Measurements from ENCODE around the gene EIF3K.
A peak's percentile ranks its signal among the peaks of the same experiment; 100 is the strongest.
"Not testable (repeated sequence)": the region's sequence is repeated elsewhere in the genome, so short reads cannot be mapped to it uniquely, and the experiment has no call there.

EIF3K gene

GRCh38 chr19:38618590-38619360 is at the start of gene EIF3K:
TSS of gene EIF3K (plus strand) at chr19:38619188. CDS start at chr19:38619269, 81 bp downstream.
- DNase-seq = peak; percentile 98

- peak; percentile 29 for DNase-seq
These were observed 49.5 kb upstream of the EIF3K start for GRCh38 chr19:38569368-38569983.

GRCh38 chr19:38571682-38572081 is 47.3 kb upstream of the EIF3K start:
- no peak for DNase-seq

DNA sequence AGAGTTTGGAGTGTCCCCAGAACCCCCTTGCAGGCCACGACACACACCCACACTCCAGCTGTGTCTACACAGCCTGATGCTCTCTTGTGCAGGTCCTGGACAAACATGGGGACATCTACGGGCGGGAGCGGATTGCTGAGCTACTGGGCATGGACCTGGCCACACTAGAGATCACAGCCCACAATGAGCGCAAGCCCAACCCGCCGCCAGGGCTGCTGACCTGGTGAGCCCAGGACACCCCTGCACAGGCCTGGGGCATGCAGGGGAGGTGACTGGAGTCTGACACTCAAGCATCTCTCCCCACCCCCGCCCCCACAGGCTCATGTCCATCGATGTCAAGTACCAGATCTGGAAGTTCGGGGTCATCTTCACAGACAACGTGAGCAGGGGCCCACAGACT is 41.2 kb upstream of the EIF3K start:
- no peak for DNase-seq

DNA sequence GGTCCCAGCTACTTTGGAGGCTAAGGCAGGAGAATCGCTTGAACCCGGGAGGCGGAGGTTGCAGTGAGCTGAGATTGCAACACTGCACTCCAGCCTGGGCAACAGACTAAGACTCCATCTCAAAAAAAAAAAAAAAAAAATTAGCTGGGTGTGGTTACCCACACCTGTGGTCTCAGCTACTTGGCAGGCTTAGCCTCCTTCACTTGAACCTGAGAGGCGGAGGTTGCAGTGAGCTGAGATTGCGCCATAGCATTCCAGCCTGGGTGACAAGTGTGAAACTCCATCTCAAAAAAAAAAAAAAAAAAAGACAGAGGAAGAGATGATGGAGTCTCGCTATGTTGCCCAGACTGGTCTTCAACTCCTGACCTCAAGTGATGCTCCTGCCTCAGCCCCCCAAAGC is 39.7 kb upstream of the EIF3K start:
- DNase-seq = not testable (repeated sequence)

DNA sequence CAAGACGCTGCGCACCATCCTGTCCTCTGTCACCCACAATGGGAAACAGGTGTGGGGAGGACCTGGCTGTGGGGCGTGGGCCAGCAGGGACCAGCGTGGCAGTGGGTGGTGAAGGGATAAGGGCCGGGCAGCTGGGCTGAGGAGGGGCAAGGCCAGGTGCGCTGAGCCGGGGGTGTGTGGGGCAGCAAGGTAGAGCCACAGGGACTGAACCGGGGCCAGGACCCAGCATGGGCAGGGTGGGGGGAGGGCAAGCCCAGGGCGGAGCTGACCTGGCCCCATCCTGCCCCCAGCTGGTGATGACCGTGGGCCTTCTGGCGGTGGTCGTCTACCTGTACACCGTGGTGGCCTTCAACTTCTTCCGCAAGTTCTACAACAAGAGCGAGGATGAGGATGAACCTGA is 38.9 kb upstream of the EIF3K start:
- DNase-seq = no peak

DNA sequence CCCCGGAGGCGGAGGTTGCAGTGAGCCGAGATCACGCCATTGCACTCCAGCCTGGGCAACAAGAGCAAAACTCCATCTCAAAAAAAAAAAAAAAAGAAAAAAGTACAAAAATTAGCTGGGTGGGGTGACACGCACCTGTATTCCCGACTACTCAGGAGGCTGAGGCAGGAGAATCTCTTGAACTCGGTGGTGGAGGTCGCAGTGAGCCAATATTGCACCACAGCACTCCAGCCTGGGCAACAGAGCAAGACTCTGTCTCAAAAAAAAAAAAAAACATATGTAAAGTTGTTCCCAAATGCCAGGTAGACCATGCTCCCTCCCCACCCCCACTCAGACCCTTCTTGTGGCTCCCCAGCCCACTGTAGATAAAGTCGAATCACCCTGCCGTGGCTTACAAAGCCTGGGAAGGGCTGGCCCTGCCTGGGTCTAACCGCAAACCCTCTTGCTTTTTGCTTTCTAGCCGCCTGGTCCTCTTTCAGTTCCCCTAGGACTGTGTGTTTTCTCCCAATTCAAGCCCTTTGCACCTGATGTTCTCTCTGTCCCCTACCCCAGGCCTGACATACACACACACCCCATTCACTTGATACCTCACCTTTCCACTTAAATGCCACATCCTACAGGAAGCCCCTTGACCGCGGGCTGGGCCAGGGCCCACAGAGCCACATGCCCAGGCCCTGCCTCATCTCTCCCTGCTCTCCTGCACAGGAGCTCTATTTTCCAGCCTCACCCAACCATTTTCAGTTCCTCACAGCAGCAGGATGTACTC is 35.6 kb upstream of the EIF3K start:
- no peak for DNase-seq

DNA sequence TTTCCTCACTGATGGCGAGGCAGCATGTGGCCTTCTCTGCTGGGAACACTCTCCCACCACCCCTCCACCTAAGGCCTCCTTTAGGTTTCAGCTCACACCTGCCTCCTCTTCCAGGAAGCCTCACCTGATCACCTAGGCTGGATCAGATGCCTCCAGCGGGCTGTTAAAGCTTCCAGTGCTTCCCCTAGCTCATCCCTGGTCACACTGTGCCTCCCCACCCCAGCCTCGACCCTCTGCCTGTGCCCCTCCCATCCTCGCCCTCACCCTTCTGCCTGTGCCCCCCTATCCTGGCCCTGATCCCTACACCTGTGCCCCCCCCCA is 35.0 kb upstream of the EIF3K start:
- no peak for DNase-seq

- DNase-seq = no peak
These were observed 31.4 kb upstream of the EIF3K start for GRCh38 chr19:38587562-38587961.

GRCh38 chr19:38588041-38588440 is 30.9 kb upstream of the EIF3K start:
- DNase-seq = no peak

GRCh38 chr19:38592940-38593339 is 26.0 kb upstream of the EIF3K start:
- no peak for DNase-seq

GRCh38 chr19:38596057-38596981 is 22.7 kb upstream of the EIF3K start:
- peak; percentile 31 for DNase-seq

DNA sequence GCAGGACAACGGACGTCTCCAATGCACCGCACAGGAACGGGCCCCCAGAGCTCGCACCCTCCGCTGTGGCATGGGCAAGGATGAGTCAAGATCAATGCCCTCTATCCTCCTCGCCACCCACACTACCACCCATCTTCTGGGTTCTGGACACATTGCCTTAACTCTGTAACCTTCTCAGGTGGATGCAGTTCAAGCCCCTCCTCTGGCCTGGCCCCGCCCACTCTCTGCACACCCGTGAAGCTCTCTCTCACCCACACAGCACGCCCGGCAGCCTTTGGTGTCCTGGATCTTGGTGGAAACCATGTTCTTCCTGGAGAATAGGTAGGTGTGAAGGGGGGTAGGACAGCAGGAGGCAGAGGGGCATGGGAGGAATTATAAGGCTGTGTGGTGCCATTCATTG is 21.9 kb upstream of the EIF3K start:
- DNase-seq = no peak

DNA sequence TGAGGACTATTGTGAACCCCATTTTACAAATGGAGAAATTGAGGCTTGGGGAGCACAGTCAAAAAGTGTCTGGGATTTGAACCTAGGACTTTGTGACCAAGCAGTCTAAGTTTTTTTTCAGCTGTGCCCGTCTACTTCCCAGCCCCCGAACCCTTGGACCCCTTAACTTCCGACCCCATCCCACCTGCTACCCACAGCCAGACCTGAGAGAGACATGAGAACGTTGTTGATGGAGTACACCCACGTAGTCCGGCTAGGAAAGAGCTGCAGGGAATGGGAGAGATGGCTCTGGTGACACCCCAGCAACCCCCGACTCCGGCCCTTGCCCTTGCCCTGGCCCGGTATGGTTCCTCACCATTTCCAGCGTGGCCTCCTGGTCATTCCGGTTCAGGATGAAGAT is 19.3 kb upstream of the EIF3K start:
- DNase-seq = no peak

GRCh38 chr19:38602856-38603255 is 16.1 kb upstream of the EIF3K start:
- DNase-seq = not testable (repeated sequence)

GRCh38 chr19:38606131-38606530 is 12.9 kb upstream of the EIF3K start:
- no peak for DNase-seq

- DNase-seq = no peak
These were observed 4.7 kb upstream of the EIF3K start for GRCh38 chr19:38614289-38614688.

DNA sequence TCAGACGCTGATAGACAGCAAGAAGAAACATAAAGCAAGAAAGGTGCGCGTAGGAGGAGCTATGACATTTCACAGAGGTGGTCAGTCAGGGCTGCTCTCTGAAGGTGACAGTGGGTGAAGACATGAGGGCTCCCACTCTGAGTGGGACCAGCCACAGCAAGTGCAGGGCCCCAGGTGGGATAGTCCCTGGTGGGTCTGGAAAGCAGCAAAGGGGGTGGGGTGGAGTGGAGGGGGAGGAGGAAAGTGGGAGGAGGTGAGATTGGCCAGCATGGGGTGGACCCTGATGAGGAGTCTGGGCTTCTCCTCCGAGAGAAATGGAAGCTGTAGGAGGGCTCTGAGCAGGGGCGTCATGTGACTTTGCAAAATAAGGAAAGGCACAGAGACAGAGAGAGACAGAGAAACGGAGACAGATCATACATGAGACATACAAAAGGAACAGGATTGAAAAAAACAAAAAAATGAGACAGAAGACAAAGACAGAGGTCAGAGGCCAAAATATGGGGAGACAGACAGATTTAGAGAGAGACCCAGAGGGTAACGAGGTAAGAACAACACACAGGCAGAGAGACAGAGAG is 3.9 kb upstream of the EIF3K start:
- DNase-seq = no peak

DNA sequence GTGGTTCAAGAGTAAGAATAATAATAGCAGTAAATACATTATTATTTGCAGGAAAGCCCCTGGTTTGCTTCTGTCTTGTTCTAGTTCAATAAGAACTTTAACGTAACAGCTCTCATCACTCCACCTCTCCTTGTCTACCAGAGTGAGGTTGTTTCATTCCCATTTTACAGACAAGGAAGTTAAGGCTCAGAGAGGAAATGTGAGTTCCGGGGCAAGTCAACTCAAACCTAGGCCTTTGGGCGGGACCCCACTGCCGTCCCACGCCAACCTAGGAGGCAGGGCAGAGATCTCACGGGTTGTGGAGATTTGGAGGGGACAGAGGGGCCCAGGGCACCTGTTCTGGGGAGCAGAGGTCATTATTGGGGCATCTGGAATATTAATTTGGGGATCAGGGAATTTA is 2.7 kb upstream of the EIF3K start:
- DNase-seq = no peak

- DNase-seq = peak; percentile 15
These were observed 1.7 kb upstream of the EIF3K start for GRCh38 chr19:38617283-38617763.

- peak; percentile 75 for DNase-seq
These were observed 1.0 kb upstream of the EIF3K start, which contains the start of gene MAP4K1 for GRCh38 chr19:38617764-38618589. TSS of gene MAP4K1 (minus strand) at chr19:38617953. CDS start at chr19:38617895, 58 bp downstream.

Measured in stimulated activated CD4-positive, alpha-beta T cell treated with anti-CD3 and anti-CD28 coated beads, Interleukin-1b, Interleukin-23, amount 100 ng/mL, for 48 hours (primary cell).